NB4 (cell line): ENCODE data around the gene HOXC12.

Source experiments
- CTCF ChIP-seq: IDR thresholded peaks from one replicate; pipeline ENCODE4 v1.5.1; 2012; ENCODE audit warnings: low read depth, low read length
- POLR2A ChIP-seq: IDR thresholded peaks from 2 replicates; pipeline ENCODE4 v1.6.1; 2011; ENCODE audit warnings: mild to moderate bottlenecking; ENCODE audit not compliant: insufficient read length; ENCODE audit errors: extremely low read depth

- TF ChIP-seq CTCF (no peak), POLR2A (no peak)
These were observed 12.2 kb upstream of the HOXC12 start for GRCh38 chr12:53942467-53942997.
